DMS53 (cell line): ENCODE results near the gene FGGY.
A peak's percentile ranks its signal among the peaks of the same experiment; 100 is the strongest.
"Not testable (repeated sequence)": the region's sequence is repeated elsewhere in the genome, so short reads cannot be mapped to it uniquely, and the experiment has no call there.

Experiments used
- DNase-seq: peaks from one replicate; lab custom pipeline; 2025; lab: John Stamatoyannopoulos, UW

Gene FGGY

GRCh38 chr1:59443310-59443709 is 146.4 kb downstream of the FGGY start:
- no peak for DNase-seq

GRCh38 chr1:59444520-59444919 is 147.6 kb downstream of the FGGY start:
- no peak for DNase-seq

- DNase-seq: no peak
These were observed 148.1 kb downstream of the FGGY start for GRCh38 chr1:59445040-59445439.

- DNase-seq: no peak
These were observed 149.5 kb downstream of the FGGY start for GRCh38 chr1:59446257-59446901.

GRCh38 chr1:59452026-59452425 is 155.1 kb downstream of the FGGY start:
- no peak for DNase-seq

- no peak for DNase-seq
These were observed 155.7 kb downstream of the FGGY start for GRCh38 chr1:59452559-59452958.

GRCh38 chr1:59453297-59453968 is 156.5 kb downstream of the FGGY start:
- no peak for DNase-seq

- peak; percentile 36 for DNase-seq
These were observed 158.3 kb downstream of the FGGY start for GRCh38 chr1:59455206-59455605.

GRCh38 chr1:59457786-59458185 is 160.9 kb downstream of the FGGY start:
- no peak for DNase-seq

- DNase-seq: no peak
These were observed 162.0 kb downstream of the FGGY start for GRCh38 chr1:59458884-59459283.

GRCh38 chr1:59462942-59463341 is 166.0 kb downstream of the FGGY start:
- not testable (repeated sequence) for DNase-seq

- DNase-seq: not testable (repeated sequence)
These were observed 168.6 kb downstream of the FGGY start for GRCh38 chr1:59465478-59465877.

- no peak for DNase-seq
These were observed 172.0 kb downstream of the FGGY start for GRCh38 chr1:59468828-59469428.

GRCh38 chr1:59471991-59472570 is 175.2 kb downstream of the FGGY start:
- DNase-seq: not testable (repeated sequence)

- no peak for DNase-seq
These were observed 176.9 kb downstream of the FGGY start for GRCh38 chr1:59473831-59474230.

- DNase-seq: peak; percentile 62
These were observed 177.6 kb downstream of the FGGY start for GRCh38 chr1:59474496-59474895.

GRCh38 chr1:59475737-59476136 is 178.8 kb downstream of the FGGY start:
- no peak for DNase-seq

- no peak for DNase-seq
These were observed 180.4 kb downstream of the FGGY start for GRCh38 chr1:59477286-59477685.

GRCh38 chr1:59477867-59478266 is 181.0 kb downstream of the FGGY start:
- DNase-seq: no peak

GRCh38 chr1:59478822-59479221 is 181.9 kb downstream of the FGGY start:
- DNase-seq: no peak

- no peak for DNase-seq
These were observed 183.4 kb downstream of the FGGY start for GRCh38 chr1:59480188-59480888.

GRCh38 chr1:59481881-59482505 is 185.1 kb downstream of the FGGY start:
- no peak for DNase-seq
